ENCODE measurements around the gene TTC7B.

- TF ChIP-seq CTCF (IDR thresholded peaks at IDR 0.05) (no peak), POLR2A (IDR thresholded peaks at IDR 0.05) (no peak)
Observed at GRCh38 chr14:90858511-90858910, 42.3 kb upstream of the TTC7B start.

All from esophagus squamous epithelium (tissue), 4 donors.